GM19438 (cell line): Measurements from ENCODE around the gene SNAP47.

Source experiments
- ATAC-seq: cut with Tn5 transposase; IDR thresholded peaks from one replicate; pipeline ENCODE4 v1.9.1; 2021; ENCODE audit warnings: low read depth; ENCODE audit not compliant: unreplicated experiment

SNAP47 gene

DNA sequence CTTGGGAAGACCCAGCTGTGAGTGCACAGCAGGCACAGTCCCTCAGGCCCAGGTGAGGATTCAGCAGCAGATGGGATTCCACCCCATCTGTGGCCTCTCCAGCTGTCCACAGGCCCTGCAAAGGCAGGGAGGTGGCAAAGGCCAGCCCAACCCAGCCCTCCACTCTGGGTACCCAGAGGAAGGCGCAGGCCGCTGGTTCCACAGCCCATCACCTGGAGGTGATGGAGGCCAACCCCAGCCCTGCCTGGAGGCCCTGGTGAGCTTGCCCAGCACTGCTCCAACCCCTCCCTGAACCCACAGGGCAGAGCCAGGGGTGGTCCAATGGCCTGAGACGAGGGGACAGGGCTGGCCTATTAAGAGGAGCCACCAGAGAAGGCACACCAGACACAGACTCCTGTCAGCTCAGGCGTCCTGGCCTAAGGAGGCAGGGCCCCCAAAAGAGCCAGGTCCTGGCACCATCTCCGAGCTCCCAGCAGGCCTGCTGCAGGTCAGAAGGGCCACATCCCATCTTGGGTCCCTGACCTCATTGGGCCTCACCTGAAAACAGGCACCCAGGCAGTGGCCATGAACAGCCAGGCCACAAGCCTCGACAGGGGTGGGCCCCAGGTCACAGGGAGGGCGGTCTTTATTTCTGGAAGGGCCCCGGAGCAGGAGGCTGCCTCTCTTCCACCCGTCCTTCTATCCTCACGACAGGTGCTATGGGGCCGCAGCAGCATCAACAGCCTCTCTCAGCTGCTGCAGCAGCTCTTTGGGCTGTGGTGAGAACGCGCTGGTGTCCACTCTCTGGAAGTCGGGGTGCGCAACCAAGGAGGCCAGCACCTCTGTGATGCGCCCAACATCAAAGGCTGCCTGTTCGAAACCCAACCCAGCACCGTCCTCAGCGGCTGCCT lies 3.3 kb upstream of the SNAP47 start:
- no peak for ATAC-seq

DNA sequence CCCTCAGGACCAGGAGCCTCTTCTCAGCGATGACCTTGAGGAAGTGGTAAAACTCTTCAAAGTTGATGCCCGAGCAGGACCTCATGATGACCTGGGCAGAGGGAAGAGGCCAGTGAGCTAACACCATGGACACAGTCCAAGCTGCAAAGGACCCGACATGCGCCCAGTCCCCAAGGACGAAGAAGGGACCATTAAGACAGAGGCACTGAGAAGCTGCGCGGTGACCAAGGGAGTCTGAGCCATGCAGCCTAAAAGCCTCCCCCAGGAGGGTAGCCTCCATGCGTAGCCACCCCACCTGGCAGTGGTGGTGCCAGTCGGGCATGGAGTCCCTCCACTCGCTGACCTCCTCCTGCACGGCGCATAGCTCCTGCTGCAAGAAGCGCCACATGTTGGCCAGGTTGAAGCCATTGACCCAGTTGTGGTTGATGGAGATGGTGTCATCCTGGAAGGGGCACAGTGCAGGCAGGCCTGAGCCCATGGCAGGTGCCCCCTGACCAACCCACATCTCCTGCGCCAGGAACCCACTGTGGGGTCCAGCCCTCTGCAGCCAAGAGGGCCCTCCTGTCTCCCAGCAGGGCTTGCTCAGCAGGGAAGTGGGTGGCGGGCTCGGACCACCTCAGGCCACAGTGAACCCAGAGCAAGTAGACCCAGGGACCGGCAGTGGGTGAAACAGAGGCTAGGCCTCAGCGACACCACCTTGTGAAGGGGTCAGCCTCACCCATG lies 2.5 kb upstream of the SNAP47 start:
- no peak for ATAC-seq

DNA sequence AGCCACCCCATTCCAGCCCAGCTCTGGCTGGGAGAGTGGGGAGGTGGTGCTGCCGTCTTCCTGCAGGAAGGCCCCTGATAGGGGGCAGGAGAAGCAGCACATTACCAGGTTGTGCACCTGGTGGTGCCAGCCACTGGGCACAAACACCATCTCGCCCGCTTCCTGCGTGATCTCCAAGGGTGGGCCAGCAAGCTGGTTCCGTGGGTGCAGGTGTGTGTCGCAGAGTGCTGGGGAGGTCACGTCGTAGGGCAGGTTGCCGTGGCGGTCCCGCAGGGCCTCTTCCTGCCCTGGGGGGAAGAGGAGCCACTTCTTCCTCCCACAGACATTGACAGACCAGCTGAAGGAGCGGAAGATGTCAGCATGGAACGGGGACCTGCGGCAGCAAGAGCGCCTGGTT lies 1.9 kb upstream of the SNAP47 start:
- ATAC-seq = no peak

DNA sequence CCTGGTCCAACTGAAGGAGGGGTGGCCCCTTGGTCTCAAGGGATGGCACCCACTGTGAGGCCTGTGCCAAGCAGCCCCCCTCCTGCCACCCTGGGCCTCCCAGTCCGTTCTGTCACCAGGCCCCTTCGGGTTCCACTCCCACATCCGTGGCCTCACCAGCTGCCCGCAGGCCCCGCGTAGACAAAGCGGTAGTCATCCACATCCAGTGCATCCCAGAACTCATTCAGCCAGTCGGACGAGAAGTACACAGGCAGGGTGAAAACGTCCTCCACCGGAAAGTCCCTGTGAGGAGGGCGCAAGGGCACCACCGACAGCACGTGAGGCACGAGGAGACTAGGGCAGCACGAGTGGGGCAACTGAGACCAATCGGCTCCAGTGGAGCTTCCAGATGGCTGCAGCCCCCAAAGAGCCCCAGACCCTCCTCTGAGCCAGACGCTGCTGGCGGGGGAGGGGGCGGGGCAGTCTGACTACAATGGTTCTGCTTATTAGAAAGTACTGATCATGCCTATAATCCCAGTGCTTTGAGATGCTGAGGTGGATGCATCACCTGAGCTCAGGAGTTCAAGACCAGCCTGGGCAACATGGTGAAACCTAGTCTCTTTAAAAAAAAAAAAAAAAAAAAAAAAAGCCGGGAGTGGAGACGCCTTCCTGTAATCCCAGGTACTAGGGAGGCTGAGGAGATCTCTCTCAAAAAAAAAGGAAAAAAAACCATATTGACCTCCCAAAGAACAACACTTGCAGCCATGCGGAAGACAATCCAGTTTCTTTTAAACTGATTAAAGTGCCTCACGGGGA lies 1.3 kb upstream of the SNAP47 start:
- no peak for ATAC-seq

DNA sequence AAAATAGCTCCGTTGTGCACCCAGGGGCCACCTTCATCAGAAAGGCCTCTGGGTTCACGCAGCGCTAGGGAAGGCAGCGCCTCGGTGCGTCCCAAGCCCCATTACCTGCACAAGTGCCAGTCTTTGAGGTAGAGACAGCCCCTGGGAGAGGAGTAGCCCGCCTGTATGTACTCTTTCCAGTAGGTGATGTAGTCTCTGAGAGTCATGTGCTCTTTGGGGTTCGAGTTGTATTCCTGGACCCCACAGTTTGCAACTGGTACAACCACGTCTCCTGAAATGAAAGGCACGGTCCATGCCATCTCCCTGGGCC lies 734 bp upstream of the SNAP47 start:
- ATAC-seq = peak; percentile 2

DNA sequence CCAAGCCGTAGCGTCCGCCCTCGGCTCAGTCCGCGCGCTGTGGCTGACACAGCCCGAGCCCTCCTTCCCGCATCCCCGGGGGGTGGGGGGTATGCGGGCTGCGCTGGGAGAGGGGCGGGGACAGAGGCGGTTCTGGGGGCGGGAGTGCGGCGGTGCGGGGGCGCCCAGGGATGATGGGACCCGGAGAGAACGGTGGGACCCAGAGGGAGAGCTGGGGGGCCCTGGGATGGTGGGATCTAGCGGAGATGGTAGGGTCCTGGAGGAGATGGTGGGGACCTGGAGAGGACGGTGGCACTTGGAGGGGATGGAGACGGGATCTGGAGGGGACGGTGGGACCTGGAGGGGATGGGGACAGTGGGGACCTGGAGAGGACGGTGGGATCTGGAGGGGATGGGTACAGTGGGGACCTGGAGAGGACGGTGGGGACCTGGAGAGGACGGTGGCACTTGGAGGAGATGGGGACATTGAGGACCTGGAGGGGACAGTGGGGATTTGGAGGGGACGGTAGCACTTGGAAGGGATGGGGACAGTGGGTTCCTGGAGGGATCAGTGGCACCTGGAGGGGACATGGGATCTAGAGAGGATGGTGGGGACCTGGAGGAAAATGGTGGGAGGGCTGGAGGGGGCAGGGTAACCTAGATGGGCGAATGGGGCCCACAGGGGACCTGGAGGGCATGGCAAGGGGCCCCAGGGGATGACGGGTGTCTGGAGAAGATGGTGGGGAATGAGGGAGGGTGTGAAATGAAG lies 477 bp downstream of the SNAP47 start:
- ATAC-seq = no peak

DNA sequence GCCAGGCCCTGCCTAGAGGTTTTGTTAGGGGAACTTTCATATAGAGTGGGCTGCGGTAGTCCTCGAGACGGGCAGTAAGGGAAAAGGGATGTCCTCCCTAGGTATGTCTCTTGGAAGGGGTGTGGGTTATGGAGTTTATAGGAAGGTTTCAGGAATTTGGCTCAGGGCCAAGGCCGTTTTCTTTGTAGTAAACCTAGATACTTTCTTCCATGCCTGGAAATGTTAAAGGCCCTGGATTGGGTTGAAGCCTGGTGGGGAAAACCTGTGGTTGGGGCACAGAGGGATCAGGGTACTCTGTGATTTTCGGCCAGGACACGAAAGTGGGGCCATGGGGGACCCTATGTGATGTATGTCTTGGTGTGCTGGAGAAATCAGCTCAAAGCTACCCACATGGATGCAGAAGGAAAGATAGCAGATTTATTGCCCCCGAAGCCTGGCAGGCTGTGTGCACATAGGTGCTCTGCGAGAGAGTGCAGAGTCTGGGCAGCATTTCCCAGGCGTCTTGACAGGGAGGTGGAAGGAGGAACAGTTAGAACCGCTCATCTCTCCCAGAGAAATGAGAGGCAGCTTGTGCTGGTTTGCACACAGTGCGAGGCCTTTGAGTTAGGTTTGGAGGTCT lies 1.7 kb downstream of the SNAP47 start:
- no peak for ATAC-seq

DNA sequence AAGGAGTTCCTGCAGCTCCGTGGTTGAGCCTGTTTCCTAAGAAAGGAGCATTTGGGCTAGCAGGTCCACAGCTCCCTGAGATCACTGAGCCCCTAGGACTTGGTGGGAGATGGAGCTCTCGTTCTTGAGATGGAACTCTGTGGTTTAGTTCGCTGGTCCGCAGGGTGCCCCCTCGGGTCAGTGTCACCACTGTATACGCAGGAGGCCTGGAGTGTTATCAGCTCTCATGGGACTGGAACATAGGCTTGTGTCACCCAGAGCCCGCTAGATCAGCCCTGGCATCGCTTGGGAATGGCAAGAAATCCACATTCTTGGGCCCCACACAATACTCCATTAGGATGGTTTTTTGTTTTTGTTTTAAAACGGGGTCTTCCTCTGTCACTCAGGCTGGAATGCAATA lies 3.6 kb downstream of the SNAP47 start:
- no peak for ATAC-seq

DNA sequence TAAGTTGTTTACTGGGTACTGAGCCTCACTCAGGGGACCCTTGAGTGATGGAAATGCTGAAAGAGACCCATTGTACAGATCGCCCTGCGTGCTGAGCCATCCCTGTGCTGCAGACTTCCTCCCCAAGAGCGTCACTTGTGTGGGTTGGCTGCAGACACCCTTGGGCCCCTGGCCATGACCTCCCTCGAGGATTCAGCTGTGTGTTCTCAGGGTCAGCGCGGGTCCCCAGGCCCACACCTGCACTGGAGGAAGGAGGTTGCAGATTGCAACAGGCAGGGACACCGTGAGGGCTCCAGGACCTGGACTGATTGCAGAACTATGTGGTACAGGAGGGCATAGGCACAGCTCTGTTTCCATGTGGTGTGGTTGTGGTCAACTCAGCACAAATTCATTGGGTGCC lies 4.4 kb downstream of the SNAP47 start:
- no peak for ATAC-seq

DNA sequence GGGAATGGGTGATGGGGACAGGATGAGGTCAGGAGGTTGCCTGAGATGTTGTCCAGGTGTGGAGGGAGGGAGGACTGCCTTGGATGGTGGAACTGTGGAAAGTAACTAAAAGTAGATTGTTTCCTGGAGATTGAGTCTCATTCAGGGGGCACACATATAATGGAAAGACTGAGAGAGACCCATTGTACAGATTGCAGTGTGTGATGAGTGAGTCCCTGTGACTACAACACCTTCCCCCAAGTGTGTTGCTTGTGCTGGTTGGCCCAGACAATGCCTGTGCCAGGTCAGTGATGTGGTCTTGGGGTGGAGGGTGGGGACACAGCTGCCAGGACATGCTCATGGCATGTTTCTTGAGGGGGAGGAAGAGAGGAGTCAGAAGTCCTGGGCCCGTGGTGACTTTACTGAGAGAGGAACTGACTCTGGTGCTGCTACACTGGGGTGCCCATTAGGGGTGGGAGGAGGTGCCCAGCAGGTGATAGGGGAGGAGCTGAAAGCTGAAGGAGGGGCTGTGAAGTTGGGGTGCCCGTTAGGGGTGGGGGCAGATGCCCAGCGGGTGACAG lies 5.2 kb downstream of the SNAP47 start:
- ATAC-seq = no peak

DNA sequence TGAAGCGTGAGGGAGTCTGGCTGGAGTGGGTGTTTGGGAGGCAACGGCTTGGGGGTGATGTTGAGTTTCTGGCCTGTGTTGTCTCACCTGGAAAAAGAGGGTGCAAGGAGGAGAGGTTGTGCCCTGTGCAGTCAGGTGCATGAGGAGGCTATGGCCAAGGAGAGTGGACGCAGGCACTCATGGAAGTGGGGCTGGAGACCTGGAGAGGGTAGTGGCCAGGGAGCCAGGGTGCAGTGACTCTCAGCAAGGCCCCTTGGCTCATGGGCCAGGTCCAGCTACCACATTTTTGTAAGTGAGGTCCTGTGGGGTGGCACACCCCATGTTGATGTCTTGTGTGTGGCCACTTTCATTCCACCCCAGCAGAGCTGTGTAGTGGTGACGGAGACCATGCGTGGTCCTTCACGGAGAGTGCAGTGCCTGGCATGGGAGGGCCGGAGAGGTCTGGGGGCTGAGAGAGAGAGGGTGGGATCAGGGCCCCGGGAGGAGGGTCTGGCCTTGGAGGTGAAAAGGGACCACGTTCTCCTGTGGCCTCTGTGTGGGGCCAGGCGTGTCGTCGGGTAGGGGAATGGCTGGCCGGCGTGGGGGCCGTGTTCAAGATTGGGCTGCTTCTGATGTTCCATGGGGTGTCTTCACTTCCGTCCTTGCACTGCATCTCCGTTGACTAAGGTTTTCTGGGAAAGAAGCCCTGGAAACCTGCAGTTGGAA lies 6.1 kb downstream of the SNAP47 start:
- ATAC-seq = no peak

DNA sequence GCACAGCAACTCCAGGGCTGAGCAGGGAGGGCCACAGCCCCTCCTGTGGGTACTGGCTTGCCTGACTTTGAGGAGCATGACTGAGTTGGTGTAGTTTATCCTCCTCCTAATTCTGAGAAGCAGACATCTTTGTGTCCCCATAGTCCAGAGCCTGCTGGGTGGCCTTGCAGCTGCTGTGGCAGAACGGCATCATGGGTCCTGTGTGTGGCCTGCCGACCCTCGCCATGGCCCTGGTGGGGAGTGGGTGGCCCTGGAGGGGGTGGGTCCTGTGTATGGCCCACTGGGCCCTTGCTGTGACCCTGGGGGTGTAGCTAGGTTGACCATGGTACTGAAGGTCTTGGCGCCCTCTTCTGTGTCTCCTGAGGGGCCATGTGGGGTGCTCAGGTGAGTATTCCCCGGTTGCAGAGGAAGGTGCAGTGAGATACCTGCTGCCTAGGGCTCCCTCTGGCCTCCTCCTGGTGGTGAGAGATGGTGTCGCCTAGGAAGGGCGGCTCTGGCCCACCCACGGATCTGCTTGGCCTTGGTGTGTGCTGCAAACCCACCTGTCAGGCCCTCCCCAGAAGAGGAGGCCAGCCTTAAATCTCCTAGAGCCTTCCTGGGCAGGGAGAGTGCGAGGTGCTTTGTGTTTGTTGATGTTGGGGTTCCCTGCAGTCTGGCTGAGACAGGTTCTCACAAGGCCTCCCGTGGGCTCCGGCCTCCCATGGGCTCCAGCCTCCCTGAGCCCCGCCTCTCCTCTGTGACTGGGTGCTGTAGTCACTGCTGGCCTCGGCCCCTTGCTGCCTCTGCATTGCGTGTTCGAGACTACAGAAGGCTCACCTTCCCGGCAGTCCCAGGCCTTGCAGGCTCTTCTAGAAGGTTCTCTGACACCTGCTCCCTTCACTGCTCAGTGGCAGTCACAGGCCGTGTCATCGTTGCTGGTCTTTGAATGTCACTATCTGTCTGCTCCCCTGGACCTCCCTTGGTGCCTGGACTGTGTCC lies 7.8 kb downstream of the SNAP47 start:
- no peak for ATAC-seq

DNA sequence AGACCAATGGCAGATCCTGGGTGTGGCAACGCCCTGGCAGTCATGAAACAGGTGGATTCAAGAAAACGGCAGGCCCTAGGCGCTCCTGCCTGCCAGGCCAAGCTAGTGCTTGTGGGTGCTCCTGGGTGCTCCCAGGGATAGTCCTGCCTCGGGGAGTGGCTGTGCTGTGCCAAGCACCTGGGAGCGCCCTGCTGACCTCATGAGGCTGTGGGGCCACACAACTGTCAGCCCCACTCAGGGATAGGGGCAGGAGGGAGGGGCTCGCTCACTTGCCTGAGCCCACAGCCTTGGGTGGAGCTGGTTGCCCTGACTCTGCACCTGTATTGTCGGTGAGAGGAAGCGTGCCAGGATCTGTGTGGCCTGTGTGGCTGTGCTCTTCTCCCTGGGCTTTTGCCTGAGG lies 9.4 kb downstream of the SNAP47 start:
- ATAC-seq = no peak

DNA sequence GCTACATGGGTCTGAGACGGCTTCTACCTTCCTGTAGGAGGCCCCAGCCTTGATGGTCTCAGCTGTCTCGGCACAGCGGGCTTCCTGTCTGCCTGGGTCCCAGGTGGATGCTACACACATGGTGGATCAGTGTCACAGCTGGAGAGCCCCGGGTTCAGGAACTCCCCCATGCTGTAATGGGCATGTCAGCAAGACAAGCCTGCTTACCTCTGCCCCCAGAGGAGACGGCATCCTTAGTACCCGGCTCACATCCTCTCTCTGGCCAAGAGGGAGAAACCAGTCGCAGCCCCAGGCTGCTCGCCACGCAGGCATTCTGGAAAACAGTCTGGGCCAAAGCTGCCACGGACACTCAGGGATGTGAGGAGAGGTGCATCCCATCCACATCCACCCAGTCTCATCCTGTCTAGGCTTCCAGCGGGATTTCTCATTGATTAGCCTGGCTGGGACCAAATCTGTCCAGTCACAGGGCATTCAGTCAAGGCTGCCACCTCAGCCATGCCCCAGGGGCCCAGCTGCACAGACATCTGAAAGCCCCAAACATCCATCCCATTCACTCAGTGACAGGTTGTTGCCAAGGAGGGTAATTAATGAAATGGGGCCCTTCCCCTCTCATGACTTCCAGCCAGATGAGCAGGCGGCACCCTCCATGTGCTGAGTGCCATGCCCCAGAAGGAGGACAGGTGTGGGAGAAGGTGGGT lies 10.5 kb downstream of the SNAP47 start:
- no peak for ATAC-seq

DNA sequence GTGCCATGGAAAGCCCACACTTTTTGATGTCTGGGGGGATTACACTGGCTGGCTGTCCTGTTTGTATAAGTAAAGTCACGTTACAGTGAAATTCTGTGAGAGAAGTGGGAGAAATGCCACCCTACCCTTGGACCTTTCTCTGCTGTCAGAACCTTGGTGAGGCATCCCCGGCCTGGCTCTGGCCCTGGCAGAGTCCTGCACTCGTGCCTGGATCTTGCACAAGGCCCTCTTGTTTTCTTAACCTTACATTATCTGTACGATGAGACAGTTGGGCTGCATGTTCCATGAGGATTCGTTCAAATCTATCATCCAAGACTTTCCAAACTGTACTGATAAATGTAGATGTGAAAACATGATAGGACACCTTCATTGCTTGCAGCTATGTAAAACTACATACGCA lies 11.4 kb downstream of the SNAP47 start:
- ATAC-seq = no peak

DNA sequence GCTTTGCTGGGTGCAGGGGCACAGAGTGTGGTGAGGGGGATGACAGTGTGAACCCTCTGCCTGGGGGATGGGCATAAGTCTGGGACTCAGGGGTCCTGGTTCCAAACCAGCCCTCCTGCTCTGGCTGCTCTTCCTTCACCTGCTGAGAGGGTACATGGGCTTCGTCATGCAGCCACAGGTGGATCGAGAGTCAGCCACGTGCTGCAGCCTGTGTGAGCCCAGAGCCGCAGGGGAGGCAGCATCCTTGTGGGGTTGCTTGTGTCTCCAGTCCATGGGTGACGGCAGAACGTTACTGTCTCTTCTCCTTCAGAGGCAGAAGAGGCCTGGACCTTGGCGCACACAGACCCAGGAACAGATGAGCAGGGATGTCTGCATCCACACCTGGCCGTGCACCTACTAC lies 12.1 kb downstream of the SNAP47 start:
- no peak for ATAC-seq

DNA sequence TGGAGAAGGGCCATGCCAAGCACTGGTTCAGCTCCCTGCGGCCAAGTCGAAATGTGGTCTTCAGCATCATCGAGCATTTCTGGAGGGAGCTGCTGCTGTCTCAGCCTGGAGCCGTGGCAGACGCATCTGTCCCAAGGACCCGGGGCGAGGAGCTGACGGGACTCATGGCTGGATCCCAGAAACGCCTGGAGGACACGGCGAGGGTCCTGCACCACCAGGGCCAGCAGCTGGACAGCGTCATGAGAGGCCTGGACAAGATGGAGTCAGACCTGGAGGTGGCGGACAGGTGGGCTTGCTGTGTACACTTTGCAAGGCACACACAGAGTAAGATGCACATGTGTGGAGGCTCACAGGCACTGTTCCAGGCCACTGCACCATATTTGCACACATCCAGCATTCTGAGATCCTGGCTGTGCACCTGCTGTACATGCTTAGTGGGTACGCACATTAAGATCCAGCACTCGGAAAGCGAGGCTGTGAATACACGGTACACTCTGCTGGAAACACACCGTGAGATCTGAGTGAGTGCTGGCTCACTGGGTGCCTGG lies 12.8 kb downstream of the SNAP47 start:
- no peak for ATAC-seq
